ENCODE measurements around the gene OSBPL10.

DNA sequence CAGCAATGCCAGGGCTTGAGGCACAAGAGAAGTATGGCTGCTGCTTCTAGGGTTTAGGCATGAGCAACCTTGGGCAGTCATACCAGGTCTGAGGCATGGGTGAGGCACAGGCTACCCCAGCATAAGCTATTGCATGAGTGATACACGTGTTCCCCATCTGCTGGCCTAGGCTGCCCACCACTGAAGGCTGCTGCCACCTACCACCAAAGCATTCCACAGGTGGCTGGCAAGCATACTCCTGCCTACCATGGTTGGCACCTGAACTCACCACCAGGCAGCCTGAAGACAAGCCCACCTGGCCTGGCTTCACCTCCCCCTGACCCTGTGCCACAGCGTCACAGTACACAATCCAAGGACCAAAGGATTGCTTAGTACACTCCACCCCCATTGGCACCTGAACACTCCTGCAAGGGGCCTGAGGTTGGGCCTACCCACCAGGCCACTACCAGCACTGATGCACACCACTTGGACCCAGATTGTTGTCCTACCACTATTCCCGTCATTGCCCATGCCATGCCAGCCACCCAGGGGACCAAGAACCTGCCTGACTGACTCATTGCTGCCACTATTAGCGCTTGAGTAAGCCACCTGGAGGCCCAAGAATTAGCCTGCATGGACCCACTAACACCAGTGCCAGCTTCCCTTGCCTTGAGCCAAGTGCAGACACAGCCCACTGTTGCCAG is 332.6 kb downstream of the OSBPL10 start:
- TF ChIP-seq, protein P1, sequence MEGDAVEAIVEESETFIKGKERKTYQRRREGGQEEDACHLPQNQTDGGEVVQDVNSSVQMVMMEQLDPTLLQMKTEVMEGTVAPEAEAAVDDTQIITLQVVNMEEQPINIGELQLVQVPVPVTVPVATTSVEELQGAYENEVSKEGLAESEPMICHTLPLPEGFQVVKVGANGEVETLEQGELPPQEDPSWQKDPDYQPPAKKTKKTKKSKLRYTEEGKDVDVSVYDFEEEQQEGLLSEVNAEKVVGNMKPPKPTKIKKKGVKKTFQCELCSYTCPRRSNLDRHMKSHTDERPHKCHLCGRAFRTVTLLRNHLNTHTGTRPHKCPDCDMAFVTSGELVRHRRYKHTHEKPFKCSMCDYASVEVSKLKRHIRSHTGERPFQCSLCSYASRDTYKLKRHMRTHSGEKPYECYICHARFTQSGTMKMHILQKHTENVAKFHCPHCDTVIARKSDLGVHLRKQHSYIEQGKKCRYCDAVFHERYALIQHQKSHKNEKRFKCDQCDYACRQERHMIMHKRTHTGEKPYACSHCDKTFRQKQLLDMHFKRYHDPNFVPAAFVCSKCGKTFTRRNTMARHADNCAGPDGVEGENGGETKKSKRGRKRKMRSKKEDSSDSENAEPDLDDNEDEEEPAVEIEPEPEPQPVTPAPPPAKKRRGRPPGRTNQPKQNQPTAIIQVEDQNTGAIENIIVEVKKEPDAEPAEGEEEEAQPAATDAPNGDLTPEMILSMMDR (IDR thresholded peaks at IDR 0.05) = no peak
- TF ChIP-seq POLR2A (IDR thresholded peaks at IDR 0.05; ENCODE audit: low read length) (no peak), CBX8 (IDR thresholded peaks at IDR 0.05) (no peak), CEBPB (IDR thresholded peaks at IDR 0.05) (no peak), RFX5 (IDR thresholded peaks at IDR 0.05) (no peak), HDAC2 (IDR thresholded peaks at IDR 0.05) (no peak), SMC3 (IDR thresholded peaks at IDR 0.05) (no peak), RNF2 (IDR thresholded peaks at IDR 0.05; ENCODE audit: borderline replicate concordance, low read depth) (no peak), ZSCAN20 (CRISPR knock-in tag; IDR thresholded peaks at IDR 0.05) (no peak), BHLHE40 (IDR thresholded peaks at IDR 0.05; ENCODE audit: low read depth, low read length) (no peak), MAFK (IDR thresholded peaks at IDR 0.05; ENCODE audit: partially characterized antibody) (no peak)
- TF ChIP-seq, protein P2, sequence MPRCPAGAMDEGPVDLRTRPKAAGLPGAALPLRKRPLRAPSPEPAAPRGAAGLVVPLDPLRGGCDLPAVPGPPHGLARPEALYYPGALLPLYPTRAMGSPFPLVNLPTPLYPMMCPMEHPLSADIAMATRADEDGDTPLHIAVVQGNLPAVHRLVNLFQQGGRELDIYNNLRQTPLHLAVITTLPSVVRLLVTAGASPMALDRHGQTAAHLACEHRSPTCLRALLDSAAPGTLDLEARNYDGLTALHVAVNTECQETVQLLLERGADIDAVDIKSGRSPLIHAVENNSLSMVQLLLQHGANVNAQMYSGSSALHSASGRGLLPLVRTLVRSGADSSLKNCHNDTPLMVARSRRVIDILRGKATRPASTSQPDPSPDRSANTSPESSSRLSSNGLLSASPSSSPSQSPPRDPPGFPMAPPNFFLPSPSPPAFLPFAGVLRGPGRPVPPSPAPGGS (IDR thresholded peaks at IDR 0.05) = no peak
- TF ChIP-seq, protein P3, sequence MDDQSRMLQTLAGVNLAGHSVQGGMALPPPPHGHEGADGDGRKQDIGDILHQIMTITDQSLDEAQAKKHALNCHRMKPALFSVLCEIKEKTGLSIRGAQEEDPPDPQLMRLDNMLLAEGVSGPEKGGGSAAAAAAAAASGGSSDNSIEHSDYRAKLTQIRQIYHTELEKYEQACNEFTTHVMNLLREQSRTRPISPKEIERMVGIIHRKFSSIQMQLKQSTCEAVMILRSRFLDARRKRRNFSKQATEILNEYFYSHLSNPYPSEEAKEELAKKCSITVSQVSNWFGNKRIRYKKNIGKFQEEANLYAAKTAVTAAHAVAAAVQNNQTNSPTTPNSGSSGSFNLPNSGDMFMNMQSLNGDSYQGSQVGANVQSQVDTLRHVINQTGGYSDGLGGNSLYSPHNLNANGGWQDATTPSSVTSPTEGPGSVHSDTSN (IDR thresholded peaks at IDR 0.05) = no peak

All from A549 (cell line).